ENCODE data around the gene FAM9B.
A peak's percentile ranks its signal among the peaks of the same experiment; 100 is the strongest.
"Not testable (repeated sequence)": the region's sequence is repeated elsewhere in the genome, so short reads cannot be mapped to it uniquely, and the experiment has no call there.

Gene FAM9B

DNA sequence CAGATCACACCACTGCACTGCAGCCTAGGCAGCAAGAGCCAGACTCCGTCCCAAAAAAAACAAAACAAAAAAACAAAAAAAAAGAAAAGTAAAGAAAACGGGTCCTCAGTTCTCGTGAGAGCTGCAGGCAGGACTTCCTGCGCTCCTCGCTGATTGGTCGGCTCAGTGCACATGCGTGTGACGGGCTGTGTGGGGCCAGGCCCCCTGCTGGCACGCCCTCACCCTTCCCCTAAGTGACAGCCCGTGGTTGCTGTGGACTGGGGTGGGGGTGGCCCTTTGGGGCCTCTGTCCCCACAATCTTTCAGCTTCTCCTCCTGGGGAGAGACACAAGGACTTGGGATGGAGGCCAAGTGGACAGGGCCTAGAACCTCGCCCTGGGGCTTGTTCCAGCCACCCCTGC, at the start of gene FAM9B:
Gene FAM9B (minus strand): TSS at position 139 of the 400 bp plus-strand sequence. CDS start 1,141 bp downstream, outside the sequence.
- no peak for DNase-seq (ENCODE audit: low read depth in 3 of 3, low spot score in 1 of 3)

DNA sequence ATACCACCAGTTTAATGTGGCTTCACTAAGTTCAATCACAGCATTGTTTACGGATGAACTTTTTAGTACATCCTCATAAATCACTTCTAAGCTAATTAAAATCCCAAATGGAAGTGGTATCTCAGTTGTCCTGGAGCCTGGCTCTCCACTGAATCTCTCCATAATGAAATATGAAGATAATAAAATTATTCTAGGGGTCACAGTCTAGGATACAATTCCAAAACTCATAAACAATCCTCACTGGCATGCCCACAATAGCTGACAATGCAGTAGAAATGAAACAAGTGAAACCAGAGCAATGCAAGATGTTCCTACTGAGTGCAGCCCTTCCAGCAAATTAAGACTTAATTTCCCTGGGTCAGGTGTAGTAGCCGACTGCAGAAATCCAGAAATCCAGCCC, 47.3 kb upstream of the FAM9B start:
- DNase-seq (ENCODE audit: low read depth in 3 of 3, low spot score in 1 of 3): no peak

DNA sequence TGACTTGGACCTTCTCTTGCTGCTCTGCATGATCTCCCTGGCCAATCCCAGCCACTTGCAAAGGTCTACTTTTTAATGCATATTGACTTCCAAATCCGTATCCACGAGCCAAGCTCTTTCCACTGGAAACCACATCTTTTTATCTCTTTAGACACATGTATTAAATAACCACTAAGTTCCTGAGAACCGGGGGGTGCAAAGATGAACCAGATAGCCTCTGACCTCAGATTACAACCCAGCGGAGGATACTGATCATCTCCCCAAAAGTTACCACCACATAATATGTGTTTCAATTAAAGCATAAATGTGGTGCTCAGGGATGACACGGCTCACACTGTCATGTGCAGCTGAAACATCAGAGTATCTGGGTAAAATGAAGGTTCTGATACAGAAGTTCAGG, 40.4 kb upstream of the FAM9B start:
- no peak for DNase-seq (ENCODE audit: low read depth in 3 of 3, low spot score in 1 of 3)

DNA sequence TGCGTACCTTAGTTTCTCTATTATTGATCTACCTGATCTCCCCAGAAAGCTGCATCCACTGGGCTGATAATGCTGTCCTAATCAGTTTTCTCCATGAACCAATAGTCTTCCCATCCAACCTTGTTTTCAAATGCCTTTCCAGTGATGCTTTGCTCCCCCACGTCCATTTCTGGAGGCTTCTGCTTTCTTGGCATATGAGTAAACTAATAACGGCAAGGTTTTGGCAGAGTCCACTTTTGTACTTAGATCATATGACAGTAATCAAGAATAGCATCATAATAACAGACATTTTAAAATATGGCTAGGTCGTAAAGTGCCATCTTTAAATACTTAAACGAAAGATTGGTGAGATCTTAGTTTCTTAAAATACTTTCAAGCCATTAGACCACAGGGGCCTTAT, 38.4 kb upstream of the FAM9B start:
- DNase-seq (ENCODE audit: low read depth in 3 of 3, low spot score in 1 of 3): no peak

DNA sequence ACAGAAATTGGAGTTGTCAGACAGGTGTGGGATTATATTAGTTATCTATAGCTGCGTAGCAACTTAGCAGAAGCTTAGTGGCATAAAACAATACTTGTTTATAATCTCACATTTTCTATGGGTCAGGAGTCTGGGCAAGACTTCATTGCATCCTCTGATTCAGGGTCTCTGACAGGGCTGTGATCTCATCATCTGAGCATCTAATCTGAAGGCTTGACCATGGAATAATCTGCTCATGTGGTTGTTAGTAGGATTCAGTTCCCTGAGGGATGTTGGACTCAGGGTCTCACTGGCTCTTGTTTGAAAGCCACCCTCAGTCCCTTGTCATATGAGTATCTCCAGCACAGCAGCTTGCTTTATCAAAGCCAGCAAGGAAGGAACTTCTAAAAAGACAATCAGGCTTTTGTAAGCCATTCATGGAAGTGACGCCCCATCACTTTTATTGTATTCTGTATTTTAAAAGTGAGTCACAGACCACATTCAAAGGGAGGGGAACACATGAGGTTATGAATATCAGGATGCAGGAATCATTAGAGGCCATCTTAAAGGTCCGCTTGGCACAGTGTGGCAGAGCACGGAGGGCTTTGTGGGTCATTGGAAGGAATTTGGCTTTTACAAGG, 37.2 kb upstream of the FAM9B start:
- no peak for DNase-seq (ENCODE audit: low read depth in 3 of 3, low spot score in 1 of 3)

DNA sequence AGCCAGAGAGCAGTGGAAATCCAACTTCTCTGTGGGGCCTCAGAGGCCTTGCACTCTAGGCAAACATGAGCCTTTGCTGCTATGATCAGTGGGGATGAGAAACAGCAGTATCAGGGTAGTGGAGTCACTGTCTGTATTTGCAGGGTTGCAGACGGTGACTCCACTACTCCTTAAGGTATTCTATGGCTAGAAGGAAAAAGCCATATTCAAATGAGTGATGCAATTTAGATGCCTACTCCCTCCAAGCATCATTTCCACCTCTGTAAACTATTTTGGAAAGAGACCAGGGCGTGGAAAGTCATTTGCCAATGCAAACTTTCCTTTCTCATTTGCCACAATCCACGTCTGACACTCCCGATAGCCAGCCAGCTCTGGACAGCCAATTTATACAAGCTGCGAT, 35.6 kb upstream of the FAM9B start:
- no peak for DNase-seq (ENCODE audit: low read depth in 3 of 3, low spot score in 1 of 3)

DNA sequence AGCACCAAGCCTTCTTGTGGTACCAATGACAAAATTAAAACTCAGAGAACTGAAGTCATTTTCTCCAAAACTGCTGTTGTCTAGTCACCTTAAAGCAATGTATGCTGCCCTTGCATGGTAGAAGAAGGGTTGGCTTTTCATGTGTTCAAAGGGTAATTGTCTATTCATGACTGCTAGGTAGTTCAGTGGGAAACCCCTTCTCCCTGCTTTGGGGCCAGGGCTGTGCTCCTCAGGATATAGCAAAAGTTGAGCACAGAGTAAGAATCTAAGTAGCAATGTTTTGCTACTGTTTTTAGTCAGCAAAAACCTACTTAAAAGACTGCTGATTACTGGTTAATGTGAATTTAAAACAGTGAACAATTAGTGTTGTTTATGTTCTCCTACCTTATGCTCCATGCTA, 30.8 kb upstream of the FAM9B start:
- no peak for DNase-seq (ENCODE audit: low read depth in 3 of 3, low spot score in 1 of 3)

DNA sequence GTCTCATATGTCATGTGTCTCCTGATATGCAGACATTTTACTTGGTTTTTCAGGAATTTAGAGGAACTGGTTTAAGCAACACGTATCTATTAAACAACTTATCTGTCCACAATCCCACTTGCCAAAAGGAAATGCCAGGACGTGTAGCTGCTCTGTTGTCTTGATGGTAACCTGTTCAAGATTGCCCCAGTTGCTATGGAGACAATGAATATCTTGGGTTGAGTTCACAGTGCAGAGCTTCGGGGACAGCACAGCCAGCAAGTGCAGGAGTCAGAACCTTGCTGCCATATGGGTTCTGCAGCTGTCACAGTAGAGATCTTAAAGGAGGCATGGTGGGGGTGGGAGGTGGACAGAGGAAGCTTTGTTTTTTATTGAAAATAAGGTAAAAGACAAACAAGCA, 28.7 kb upstream of the FAM9B start:
- no peak for DNase-seq (ENCODE audit: low read depth in 3 of 3, low spot score in 1 of 3)

DNA sequence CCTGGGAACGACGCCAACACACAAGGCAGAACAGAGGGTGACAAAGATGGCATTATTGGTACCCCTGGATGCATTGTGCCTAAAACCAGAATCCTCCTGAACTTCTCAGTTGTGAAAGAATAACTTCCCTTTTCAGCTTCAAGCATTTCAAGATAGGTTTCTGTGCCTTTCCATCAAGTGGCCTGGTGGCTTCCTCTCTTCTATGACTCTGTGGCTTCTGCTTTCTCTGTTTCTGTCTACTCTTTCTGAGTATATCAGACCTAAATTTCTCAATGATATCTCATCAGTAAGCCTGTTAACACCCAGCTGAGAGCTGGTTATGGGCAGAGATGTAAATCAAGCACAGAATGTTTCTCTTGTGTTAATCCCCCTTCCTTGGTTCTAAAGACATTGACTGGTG, 21.4 kb upstream of the FAM9B start:
- no peak for DNase-seq (ENCODE audit: low read depth in 3 of 3, low spot score in 1 of 3)

DNA sequence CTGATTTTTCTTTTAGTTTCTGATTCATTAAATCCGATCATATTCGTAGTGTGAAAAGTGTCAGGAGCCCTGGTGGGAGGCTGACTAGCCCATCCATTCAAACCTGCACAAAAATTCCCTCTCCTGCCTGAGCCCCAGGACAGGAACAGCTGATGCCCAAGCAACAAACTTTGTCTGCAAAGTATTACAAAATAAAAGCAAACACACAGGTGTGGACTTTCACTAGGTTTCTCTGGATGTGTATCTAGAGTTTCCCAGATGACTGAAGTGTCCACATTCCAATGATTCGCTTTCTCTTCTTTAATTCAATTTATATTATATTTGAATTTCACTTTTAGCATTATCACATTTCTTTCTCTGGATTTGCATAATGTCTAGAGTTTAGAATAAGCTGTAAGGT, 18.2 kb upstream of the FAM9B start:
- DNase-seq (ENCODE audit: low read depth in 3 of 3, low spot score in 1 of 3): no peak

DNA sequence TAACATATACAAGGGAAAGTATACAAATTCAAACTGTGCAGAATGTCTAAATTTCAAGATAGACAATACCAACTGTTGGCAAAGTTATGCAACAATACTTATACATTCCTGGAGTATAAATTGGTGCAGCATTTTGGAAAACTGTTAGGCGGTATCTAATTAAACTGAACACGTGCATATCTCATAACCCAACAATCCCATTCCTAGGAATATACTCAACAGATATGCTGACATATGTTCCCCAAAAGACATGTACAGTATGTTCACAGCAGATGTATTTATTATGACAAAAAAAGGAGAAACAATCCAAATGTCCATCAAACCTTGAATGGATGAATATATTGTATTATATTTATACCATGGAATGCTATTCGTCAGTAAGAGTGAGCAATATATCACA, 16.4 kb upstream of the FAM9B start:
- DNase-seq (ENCODE audit: low read depth in 3 of 3, low spot score in 1 of 3): no peak

DNA sequence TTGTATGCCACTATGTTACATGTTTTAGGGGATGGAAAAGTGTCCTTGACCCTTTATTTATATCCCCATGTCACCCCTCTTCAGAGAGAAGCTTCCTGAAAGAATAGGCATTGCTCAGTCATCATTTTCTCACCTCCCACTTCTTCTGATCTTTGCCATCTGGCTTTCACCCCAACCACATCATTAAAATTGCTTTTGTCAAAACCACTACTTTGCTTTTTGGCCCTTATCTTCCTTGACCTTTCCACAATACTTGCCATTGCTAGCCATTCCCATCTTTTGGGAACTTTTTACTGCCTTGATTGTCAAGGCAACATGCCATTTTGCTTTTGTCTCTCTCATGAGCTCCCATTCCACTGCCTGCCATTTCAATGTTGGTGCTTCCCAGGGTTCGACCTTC, 14.9 kb upstream of the FAM9B start:
- no peak for DNase-seq (ENCODE audit: low read depth in 3 of 3, low spot score in 1 of 3)

DNA sequence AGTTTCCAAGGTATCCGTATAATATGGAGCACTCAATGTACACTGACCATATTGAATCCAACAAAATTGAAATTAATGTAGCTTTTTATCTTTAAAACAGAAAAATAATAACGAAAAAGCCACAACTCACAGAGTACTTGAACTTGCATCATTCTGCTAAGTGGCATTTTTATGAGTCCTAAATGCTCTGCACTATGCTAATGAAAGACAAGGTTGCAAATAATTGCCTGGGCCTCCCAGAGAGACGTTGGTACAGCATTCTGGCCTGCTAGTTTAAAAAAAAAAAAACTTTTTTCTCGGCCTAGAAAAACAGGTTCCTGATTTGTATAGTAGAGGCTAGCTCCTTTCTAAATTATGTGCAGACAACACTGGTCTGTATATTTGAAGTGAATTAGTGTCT, 4.3 kb upstream of the FAM9B start:
- DNase-seq (ENCODE audit: low read depth in 3 of 3, low spot score in 1 of 3): no peak

DNA sequence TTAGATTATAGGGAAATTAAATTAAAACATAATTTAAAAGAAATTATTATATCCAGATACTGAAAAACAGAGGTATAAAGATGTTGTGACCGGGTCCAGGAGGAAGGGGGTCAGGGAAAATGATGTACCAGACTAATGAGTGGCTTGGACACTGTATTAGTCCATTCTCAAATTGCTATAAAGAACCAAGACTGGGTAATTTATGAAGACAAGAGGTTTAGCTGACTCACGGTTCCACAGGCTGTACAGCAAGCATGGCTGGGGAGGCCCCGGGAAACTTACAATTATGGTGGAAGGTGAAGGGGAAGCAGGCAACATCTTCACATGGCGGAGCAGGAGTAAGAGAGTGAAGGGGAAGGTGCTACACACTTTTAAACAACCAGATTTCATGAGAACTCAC, 3.4 kb upstream of the FAM9B start:
- DNase-seq (ENCODE audit: low read depth in 3 of 3, low spot score in 1 of 3): no peak

DNA sequence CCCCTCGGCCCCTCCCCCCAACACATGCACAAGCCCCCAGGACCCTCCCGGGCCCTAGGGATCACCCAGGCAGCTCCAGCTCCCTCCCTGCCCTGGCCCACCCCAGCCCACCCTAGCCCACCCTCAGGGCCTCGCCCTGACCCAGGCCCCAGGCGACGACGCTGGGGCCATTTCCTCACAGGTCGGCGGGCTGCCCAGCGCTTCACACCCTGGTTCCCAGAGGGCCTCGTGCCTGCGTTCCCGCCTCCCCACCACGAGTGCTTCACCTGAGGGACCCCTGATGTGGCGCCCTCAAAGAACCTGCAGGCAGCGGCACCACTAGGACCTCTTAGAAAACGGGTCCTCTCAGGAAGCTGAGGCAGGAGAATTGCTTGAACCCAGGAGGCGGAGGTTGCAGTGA, 341 bp downstream of the FAM9B start:
- DNase-seq (ENCODE audit: low read depth in 3 of 3, low spot score in 1 of 3): no peak

DNA sequence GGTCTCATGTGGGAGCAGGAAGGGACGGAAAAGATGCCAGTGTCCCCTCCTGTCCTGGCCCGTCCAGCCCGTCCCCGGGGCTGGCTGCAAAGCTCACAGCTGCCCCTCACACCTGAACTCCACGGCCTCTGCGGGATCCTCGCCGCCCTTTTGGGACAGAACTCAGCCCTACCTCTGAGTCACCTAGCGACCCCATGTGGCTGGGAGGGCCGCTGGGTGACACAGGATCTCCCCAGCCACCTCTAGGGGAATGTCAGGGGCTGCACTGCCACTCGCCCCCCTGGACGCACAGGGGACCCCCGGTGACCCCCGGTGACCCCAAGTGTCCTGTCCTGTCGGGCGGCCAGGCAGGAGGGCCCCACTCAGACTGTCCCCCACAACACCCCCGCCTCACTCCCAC, 748 bp downstream of the FAM9B start:
- DNase-seq (ENCODE audit: low read depth in 3 of 3, low spot score in 1 of 3): no peak

DNA sequence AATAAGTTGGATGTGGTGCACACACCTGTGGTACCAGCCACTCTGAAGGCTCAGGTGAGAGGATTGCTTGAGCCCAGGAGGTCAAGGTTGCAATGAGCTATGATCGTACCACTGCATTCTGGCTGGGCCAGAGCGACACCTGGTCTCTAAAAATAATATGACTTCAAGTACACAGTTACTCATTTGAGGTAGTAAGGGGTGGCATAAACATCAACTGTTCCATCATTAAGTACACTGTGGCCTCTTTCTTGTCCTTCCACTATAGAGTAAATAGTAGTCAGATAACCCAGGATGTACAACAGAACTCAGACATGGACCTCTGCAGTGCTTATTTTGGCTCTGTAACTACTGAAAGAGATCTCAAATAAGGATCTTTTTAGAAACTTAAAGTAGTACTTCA, 10.6 kb downstream of the FAM9B start:
- DNase-seq (ENCODE audit: low read depth in 3 of 3, low spot score in 1 of 3): no peak

DNA sequence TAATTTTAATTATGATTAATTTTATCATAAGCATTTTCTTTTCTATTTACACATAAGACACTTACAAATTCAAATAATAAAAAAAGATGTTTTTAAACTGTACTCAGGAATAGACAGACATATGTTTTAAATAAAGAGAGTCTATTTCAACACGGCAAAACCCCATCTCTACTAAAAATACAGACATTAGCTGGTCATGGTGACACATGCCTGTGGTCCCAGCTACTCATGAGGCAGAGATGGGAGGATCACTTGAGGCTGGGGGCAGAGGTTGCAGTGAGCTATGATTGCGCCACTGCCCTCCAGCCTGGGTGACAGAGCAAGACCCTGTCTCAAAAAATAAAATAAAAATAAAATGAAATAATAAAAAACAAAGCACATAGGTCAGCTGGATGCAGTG, 14.8 kb downstream of the FAM9B start:
- DNase-seq (ENCODE audit: low read depth in 3 of 3, low spot score in 1 of 3): no peak

DNA sequence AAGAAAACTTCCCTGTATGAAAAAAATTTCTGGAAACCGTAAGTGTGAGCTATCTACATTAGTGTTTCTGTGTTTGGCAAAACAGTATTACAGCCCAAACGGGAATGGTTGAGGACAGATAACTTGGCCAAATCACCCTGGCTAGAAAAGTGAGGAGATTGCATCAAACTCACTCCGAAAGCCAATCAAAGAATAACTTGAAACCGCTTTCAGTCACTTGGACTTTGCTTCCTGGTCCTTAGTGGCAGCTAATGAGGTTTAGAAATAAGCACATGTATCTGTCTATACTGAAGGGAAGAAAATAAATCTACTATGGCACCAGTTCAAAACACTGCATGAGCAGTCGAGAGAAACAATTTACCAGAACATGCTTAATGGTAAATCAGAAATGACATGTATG, 15.6 kb downstream of the FAM9B start:
- not testable (repeated sequence) for DNase-seq (ENCODE audit: low read depth in 3 of 3, low spot score in 1 of 3)

DNA sequence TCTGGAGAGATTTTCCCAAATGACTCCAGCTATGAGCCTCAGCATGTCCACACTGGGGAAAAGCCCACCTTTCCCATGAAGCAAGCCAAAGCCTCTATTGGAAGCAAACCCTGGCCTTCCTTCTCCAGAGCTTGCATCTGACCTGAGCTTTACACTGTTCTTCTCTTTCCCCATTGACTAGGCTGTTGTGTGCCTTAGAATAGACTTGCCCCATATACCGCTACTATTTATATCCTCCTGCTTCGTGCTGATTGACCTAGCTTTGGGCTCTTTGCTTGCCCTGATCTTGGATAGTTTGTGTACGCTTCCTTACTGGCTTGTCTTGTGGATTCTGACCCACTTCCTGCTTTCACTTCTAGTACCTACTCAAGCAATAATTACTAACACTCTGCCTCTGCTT, 30.9 kb downstream of the FAM9B start:
- no peak for DNase-seq (ENCODE audit: low read depth in 3 of 3, low spot score in 1 of 3)

DNA sequence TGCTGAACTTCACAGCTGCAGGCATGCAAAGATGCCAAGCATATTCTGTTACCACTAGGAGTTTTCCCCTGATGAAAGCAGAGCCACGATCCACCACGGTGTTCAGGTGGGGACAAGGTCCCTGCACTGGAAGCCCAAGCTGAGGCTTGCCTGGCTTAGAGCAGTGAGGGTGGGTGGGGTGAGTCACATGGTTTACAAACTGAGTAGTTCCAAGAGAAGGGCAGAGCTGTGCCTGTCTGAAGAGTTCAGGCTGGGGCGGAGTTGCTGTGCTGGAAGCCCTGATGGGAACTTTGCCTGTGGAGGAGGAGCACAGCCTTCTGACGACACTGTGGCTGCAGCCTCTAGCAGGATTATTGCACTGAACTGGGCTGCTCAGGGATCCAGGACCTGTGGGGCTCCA, 45.5 kb downstream of the FAM9B start:
- no peak for DNase-seq (ENCODE audit: low read depth in 3 of 3, low spot score in 1 of 3)

DNA sequence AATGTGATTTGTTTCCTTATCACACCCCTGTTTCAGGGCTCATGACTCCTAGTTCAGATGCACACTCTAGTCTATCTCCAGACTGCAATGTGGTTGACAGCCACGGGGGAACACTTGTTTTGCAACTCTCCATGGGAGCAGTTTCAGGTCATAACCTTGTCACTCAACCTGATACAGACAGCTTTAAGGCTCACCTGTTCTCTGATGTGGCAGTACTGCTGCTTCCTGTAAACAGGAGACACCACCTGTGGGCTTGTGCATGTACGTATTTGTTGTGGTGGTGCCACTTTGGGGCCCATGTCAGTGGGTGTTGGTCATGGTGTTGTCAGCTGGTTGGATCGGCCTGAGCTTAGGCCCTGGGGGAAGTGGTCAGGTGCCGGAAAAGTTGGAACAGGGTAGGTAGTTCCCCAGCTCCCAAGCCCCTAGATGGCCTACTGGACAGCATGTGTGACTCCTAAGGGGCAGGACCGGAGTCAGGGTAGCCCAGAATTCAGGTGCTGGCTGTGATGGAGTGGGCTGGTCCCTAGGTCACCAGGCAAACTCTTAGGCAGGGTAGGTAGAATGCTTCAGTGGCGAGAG, 46.2 kb downstream of the FAM9B start:
- DNase-seq (ENCODE audit: low read depth in 3 of 3, low spot score in 1 of 3): peak in 1 of 3 donors; percentile 9

DNA sequence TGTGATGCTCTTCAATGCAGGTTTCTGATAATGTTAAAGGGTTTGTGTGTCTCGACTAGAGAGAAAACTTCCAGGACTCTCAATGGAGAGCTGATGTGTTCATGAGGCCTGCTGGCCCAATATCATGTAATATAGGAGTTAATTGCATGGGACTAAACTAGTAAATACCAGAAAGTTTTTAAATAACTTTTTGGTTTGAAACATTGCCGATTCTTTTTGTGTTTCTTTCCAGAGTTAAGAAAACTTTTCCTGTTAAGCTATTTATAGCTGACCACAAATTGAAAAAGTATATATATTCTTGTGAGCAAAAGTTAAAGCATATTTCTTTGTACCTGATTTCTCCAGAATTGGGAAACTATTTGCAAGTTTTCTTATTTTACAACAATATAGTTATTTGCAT, 49.7 kb downstream of the FAM9B start:
- no peak for DNase-seq (ENCODE audit: low read depth in 3 of 3, low spot score in 1 of 3)

DNA sequence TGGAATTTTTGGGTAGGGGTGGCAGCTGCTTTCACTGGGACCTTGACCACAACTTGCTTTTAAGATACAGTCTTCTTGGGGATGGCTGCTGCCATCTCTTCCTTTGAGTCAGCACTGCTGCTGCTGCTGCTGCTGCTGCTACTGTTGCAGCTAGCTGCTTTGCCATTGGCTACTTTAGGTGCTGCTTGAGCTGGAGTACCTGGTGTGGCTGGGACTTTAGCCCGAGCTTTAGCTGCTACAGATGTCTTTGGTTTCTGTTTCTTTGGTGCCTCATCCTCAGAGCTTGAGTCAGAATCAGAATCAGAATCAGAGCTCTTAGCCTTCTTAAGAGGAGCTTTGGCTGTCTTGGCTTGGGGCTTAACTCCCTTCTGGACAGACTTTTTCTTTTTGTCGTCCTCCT, 52.2 kb downstream of the FAM9B start:
- DNase-seq (ENCODE audit: low read depth in 3 of 3, low spot score in 1 of 3): no peak

Data from stimulated activated CD4-positive, alpha-beta T cell treated with anti-CD3 and anti-CD28 coated beads, TNF-alpha, amount 100 ng/mL, for 1 hour (primary cell).